ENCODE results near the gene NDUFS8.

GRCh38 chr11:68036717-68037239 is 6.3 kb downstream of the NDUFS8 start:
- no peak for TF ChIP-seq EZH2 (IDR thresholded peaks at IDR 0.05; ENCODE audit: insufficient read depth, poor library complexity, severe bottlenecking)
- no peak for TF ChIP-seq EZH2phosphoT487 (IDR thresholded peaks at IDR 0.05; ENCODE audit: insufficient read depth, low read depth)
